DMS53 (cell line): ENCODE results near the gene VTN.

Source experiments
- DNase-seq: peaks from one replicate; lab custom pipeline; 2025; lab: John Stamatoyannopoulos, UW

VTN gene

GRCh38 chr17:28368915-28369683 lies 1.0 kb downstream of the VTN start:
- DNase-seq, result no peak

- DNase-seq, result no peak
Measured at GRCh38 chr17:28368306-28368831, 1.7 kb downstream of the VTN start.

- DNase-seq, result no peak
Measured at GRCh38 chr17:28367641-28368305, 2.3 kb downstream of the VTN start.

- DNase-seq, result no peak
Measured at GRCh38 chr17:28366605-28367004, 3.5 kb downstream of the VTN start.

DNA sequence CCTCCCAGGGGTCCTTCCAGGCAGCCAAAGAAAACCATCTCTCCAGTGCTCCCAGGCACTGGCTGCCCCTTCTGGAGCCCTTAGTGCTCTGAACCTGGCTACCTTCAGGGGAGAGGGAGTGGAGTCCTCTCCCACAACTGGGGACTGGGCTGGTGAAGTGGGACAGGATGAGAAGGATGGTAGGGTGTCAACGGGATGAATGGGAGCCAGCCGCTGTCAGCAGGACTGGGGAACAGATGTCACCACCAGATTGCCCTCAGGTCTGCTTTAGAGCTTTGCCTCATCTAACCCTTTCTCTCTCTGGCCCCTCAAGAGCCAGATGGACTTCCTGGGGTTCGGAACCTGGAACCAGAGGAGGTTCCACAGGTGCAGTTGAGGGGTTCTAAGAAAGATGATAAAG lies 4.6 kb downstream of the VTN start:
- no peak for DNase-seq

- DNase-seq, result no peak
Measured at GRCh38 chr17:28364665-28365363, 5.3 kb downstream of the VTN start, which contains the start of gene SEBOX. Gene SEBOX (minus strand): TSS chr17:28365199. CDS start chr17:28365151, 48 bp downstream.

DNA sequence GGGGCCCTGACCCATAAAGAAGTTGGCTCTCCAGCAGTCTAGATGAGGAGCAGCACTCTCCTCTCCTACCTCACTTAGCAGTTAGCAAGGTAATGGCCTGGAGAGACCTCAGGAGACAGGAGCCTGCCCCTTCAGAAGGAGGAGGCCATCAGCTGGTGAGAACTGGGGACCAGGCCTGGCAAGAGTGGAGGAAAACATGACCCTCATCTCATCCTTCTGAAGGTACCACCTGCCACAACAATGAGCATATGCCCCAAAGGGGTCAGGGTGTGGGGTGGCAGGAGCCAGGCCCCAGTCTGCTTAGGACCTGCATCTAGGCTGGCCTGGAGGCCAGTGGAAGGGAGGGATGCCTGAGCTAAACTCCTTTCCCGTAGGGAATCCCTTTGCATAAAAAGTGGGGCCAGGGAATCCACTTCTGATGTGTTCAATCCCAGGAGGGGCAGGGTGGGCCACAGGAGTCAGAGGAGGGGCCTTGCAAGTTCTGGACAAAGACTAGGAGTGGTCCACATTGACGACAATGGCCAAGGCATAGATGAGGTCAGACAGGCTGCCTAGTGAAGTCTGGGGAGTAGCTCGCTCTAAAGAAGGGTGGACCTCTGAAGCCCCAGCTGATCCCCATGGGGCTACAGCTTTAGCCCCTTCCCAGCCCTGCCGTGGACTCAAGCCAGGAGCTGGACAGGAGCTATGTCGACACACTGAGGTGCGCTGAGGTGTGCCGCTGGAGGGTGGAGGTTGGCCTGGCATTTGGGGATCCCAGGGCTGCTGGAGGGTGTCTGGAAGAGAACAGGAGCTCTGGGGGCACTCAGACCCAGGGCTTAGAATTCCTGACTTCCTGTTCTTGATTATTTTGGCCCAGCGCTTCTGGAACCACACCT lies 6.1 kb downstream of the VTN start:
- DNase-seq, result no peak

DNA sequence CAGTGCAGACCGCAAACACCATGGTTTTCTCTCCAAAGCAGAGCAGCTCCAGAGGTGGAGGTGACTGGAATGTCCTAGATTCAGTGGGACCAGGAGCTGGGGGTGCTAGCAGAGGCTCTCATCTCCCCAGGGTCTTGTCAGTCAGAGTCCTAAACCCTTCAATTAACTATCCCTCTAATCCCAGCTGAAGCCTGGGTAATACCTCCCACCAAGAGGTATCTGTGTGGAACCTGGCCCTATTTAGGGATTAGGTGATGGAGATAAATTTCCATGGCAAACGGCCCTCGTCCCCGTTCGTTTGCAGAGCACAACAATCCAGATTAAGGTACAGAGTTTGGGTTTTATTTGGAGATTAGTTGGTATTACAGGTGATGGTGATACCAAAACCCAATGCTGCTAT lies 6.9 kb downstream of the VTN start:
- DNase-seq, result no peak

DNA sequence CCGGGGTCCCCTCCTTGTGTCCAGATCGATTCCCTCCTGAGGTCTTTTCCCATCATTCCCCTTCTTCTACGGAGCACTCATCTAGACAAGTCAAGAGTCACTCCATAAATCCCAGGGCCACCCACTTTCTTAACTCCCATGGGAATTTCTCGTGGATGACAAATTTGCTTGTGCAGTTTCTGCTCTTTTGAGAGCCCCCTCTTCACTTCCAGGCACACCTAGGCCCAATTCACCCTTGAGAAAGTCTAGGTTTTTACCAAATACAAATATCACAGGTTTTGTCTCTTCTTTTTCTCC lies 12.3 kb downstream of the VTN start:
- no peak for DNase-seq

GRCh38 chr17:28357061-28357900 lies 12.8 kb downstream of the VTN start, which contains the start of gene POLDIP2:
Gene POLDIP2 (minus strand): TSS chr17:28357527. CDS start chr17:28357448, 79 bp downstream.
- DNase-seq, result peak; percentile 95

DNA sequence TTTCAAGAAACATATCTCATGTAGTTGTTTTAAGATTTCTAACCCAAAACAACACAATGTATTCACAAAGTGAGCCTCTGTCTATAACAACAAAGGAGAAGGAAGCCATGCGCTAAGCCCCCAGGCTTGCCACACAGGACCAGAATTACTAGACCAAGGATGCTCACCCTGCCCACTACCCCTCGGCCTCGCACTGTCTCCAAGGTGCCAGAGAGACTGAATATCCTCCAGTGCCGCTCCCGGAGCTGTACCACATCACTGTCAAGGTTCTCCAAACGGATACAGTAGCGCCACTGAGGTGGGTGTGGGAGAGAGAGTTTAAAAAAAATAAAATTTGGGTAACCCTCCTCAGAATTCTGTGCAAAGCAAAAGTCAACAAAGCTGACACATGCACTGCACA lies 19.8 kb downstream of the VTN start:
- DNase-seq, result no peak

DNA sequence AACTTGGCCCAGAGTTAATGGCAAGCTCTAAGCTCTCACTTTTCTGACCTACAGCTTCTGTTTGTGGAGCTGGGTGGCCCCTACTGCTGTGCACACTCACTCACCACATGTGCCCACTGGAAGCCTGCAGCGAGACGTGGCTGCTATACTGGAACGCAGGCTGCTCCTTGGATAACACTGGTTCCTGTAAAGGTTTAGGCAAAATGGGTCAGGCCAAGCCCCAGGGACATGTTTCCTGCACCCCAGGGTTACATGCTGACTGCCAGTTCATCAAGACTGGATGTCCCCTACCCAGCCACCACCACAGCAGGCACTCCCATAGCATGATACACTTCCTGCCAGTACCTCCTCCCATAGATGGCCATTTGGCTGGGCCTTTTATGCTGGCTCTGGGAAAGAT lies 21.1 kb downstream of the VTN start:
- DNase-seq, result no peak

- DNase-seq, result no peak
Measured at GRCh38 chr17:28347261-28347891, 22.7 kb downstream of the VTN start.

DNA sequence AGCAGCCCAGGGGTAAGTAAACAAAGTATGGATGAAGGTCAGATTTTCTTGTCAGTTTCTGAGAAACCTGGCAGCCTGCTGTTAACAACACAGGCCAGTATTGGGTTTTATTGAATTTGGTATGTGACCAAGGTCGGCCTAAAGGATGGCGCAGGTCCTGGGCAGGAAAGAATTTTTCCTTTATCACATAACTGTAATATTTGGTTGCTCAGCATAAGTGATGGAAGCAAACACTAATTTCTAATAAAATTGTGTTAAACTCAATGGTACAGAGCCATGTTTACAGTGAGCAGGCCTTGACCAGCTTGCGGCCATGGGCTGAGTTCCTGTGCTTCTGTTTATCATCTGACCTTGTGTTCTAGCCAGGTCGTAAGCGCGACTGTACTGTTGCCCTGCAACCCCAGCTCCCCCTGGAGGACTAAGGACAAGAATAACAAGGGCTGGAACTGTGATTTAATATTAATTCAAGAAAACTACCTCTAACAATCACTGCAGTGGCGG lies 23.3 kb downstream of the VTN start:
- peak; percentile 37 for DNase-seq

GRCh38 chr17:28346199-28346580 lies 23.9 kb downstream of the VTN start:
- DNase-seq, result no peak

GRCh38 chr17:28345419-28346198 lies 24.5 kb downstream of the VTN start:
- peak; percentile 22 for DNase-seq

- no peak for DNase-seq
Measured at GRCh38 chr17:28344435-28344901, 25.6 kb downstream of the VTN start.

DNA sequence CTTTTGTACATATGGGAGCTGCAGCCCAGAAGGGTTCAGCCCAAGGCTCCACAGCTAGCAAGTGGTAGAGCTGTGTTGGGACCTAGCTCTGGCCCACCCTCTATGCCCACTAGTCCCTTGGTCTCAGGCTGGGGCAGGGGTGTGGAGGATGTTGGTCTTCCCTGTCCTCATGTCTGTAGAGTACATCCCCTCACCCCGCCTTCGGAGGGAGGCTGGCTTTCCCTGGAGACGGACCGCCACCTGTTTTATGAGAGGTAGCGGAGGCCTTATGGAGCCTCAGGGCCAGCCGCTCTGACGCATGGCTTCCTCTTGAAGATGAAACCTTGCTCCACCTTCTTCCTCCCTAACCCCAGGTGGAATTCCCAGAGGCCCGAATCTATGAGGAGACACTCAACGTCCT lies 26.1 kb downstream of the VTN start:
- no peak for DNase-seq

- DNase-seq, result peak; percentile 18
Measured at GRCh38 chr17:28343491-28343932, 26.6 kb downstream of the VTN start.
